GM21529 (cell line): ENCODE data around the gene MCRS1.
A peak's percentile ranks its signal among the peaks of the same experiment; 100 is the strongest.

Experiments used
- ATAC-seq: cut with Tn5 transposase; IDR thresholded peaks from one replicate; pipeline ENCODE4 v1.9.1; 2021; ENCODE audit not compliant: unreplicated experiment

The MCRS1 gene

GRCh38 chr12:49582850-49583249 lies 14.9 kb upstream of the MCRS1 start:
- ATAC-seq: no peak

DNA sequence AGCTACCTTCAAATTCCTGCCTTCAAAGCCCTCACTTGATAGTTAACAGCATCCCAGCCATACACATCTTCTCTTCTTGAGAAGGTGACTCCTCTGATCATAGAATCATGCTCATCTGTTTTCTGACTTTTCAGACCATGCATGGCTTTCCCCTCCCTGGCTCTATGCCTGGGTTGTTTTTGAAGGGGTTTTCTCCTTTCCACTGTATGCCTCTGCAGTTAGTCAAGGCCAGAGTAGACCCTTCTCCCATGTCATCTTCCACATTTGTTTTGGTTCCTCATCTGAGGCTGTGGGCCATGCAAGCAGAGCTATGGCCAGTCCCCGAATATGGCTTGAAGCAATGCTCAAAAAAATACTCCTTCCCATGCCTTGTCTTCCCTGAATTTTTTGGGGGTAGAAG lies 14.3 kb upstream of the MCRS1 start:
- ATAC-seq: no peak

DNA sequence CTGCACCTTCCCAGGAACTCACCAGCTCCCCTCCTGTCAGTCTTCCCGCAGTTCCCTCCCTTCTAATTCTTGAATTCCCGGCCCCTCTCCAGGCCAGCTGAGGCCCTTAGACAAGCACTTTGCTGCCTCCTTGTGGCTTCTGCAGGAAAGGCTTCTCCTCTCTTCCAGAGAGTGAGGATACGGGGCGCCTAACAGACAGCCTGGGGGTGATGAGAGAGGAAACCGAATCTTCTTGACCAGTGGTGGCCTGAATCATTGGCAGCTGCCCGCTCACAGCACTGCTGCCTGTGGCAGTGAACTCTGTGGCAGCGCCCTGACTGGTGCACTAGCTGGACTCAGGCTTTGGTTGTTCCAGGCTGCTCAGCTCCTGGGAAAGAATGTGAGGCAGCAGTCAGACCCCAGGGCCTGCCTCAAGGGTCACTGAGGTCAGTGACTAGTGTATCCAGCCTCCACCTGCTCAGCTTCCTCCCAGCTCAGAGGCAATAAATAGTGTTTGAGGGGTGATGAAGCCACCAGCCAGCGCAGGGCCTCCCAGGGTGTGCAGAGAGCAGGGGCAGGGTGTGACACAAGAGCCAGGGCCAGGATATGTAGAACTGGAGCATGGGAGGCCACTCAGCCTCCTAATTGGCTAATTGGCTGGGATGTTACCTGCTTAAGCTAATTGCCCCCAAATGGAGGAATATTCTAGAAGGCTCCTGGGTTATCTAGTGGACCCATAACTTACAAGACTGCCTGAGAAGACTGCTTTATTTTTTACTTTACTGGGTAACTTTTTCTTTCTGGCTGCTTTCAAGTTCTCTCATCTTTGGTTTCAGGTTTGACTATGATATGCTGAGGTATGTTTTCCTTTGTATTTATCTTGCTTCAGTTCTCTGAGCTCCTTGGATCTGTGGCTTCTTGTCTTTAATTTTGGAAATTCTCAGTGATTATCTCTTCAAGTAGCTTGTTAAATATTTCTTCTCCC lies 12.9 kb upstream of the MCRS1 start:
- ATAC-seq: peak; percentile 56

DNA sequence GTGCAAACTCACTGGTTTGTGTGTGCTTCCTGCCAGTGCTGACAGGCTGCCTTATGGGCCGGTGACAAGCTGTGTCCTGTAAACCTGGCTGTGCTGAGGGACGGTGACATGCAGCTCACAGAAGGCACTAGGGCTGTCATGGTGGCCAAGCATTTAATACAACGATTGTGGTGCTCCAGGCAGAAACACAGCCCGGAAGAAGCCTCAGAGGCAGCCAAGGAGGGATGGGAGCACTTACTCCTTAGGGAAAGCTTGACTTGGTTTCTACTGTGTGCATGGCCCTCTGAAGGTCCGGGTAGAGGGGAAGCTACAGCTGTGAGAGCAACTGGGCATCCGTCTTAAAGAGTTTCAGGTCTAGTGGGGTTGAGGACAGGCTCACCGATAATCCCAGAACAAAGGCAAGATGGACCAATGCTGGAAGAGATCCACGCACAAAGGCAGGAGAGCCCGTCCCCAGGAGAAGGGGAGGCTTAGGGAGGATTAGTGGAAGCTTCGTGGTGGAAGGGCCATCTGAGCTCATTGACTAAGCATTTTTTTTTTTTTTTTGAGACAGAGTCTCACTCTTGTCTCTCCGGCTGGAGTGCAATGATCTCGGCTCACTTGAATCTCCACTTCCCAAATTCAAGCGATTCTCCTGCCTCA lies 10.7 kb upstream of the MCRS1 start:
- ATAC-seq: no peak

DNA sequence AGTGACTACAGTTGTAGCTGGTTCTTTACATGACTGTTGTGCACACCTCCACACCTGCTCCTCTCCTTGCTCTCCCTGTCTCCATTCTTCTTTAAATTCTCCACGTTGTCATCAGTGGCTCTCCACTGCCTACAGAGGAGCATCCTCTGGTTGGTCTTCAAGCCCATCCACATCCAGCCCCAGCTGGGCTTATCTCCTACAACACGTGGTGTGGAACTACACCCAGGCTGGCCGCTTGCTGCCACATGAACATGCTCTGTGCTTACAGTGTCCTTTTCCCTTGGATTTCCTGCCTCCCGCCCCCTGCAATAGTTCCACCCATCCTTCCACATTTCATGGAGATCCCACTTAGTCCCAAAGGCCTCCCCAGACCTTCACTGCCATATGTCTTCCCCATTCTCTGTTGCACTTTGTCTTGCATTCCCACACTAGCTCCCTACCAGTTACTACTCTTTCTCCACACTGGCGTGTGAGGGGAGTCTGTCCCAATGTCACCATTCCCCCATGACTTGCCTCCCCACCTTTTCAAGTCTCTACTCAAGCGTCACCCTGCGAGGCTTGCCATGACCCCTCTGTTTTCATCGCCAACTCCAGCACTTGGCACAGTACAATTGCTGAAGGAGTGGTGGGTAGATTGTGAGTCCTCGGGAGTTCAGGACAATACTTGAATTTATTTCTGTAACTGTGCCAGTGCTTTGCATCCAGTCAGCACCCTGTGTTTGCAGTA lies 9.8 kb upstream of the MCRS1 start:
- ATAC-seq: no peak

GRCh38 chr12:49568442-49569162 lies 660 bp upstream of the MCRS1 start:
- peak; percentile 27 for ATAC-seq

DNA sequence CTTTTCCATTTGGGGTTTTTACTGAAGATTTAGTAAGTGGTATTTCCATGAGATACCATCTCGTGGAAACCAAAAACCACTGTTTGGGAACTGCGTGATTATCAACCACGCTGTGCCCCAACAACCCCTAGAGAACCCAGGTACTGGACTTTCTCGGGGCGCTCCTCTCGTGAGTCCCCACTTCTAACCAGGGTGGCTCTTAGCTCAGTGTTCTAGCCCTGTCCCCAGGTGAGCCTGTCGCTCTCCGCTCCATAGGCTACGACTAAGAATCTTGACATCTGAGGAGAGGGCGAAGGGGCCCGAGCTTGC lies 686 bp downstream of the MCRS1 start:
- ATAC-seq: peak; percentile 15

DNA sequence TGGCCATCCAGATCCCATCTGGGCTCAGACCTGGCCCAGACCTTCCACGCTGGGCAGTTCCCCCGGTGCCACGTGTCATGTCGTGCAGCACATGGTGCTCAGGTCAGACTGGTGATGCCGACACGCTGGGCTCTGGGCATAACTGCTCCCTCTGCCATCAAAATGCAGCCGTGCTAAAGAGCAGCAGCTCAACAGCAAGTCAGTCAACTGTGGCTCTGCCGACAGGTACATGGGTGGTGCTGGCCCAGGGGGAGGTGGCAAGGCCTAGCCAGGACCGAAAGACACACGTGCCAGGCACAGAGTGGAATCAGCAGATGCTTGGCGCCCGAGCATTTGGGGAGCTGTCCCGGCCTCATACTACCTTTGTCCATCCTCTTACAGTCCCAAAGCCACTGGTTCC lies 1.6 kb downstream of the MCRS1 start:
- no peak for ATAC-seq

- ATAC-seq: no peak
Observed at GRCh38 chr12:49565406-49566265, 2.3 kb downstream of the MCRS1 start.

DNA sequence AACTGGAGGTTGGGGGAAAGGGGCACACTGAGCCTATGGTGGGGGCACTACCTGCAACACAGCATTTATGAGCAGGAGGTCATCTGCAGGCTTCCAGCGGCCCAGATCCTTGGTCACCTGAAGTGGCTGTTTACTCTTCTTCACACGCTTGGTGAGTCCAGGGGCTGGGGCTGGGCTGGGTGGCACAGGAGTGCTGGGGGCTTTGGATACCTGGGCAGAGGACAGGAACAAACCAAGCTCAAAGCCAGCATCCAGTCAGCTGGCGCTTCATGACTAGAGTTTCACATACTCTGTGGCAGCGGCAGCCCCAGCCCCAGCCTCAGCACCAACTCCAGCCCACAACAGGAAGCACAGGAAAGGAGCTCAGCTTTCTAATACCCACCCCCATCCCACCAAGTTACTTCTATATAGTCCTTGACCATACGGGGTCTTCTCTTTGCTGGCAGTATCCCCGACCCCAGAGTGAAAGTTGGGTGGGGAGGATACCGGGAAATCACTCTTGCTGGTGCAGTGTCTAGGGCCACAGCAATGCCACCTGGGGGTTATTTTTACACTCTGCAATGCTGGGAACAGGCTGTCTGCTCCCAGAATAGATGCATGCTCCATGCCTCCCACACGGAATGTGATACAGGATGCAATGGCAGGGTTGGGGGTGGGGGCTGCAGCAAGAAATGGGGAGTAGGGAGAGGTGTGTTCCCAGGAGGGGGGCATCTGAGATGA lies 3.1 kb downstream of the MCRS1 start:
- no peak for ATAC-seq

DNA sequence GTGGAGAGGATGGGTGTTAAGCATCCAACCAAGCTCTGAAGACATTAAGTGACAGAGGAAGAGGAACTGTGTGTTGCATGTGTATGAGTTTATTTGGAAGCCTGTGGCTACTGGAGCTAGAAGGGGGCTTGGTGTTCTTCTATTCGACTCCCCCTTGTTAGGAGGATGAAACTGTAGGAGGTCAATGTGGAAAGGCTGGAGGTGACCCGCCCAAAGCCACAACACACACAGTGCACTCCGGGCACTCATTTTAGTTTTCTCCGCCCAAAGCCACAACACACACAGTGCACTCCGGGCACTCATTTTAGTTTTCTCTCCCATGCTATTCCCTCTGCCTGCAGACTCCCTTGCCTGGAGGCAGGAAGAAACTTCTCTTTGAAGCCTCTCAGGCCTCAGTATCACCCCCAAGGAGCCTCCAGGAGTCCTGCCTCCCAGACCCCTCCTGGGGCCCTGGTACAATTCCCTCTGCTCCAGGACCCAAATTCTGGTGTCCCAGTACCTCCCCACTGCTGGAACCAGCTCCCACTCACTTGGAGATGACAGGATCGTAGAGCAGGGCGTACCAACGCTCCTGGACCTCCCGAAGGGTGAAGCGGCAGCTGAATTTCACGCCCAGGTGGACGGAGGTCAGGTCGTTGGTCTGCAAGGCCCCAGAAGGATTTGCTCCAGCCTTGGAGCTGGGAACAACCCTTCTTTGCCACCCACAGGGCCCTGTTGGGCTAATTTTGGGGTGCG lies 3.8 kb downstream of the MCRS1 start:
- ATAC-seq: no peak

GRCh38 chr12:49562831-49563230 lies 5.1 kb downstream of the MCRS1 start:
- ATAC-seq: no peak

DNA sequence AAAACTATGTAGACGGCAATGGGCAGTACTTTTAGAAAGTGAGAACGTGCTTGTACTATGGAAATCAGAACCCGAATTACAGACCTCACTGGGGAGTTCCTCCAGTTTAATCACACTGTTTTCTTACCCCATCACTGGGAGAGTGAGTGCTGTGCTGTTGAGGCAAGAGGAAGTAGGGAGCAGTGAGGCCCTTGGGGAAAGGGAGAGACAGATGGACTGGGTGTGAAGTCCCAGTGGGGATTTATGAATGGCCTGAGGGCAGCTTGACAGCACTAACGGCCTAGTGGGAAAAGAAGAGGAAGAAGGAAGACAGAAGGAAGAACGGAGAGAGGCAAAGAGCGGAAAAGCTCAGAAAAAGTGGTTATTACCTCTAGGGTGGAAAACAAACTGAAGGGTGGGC lies 5.7 kb downstream of the MCRS1 start:
- ATAC-seq: no peak

- no peak for ATAC-seq
Observed at GRCh38 chr12:49560695-49561094, 7.2 kb downstream of the MCRS1 start.

DNA sequence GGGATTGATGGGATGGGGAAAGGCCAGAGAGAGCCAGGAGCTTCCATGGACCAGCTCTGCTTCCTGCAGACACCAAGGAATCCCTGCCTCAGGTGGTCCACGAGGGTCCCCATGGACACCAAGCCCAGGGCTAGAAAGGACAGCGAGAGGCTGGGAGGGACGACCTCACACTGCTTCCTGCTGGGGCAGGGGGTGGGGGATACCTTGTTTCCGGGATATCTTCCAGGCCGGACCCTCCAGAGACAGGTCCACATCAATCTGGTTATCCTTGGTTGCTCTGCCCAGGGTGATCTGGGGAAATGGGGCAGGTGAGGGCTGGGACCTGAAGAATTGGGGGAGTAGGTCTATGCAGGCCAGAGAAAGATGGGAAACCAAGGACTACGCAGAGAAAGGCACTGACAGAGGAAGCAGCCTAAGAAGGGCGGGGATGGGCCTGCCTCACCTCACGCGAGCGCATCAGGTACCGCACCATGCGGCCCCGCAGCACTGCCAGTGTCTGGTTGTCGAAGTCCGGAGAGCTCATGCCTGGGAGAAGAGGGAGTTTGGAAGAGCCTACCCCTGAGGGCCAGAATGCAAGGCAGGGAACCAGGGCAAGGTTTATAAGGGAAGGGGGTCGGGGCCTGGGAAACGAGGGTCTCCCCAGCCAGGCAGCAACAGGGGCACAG lies 8.8 kb downstream of the MCRS1 start:
- no peak for ATAC-seq

- ATAC-seq: no peak
Observed at GRCh38 chr12:49558526-49558925, 9.4 kb downstream of the MCRS1 start.

GRCh38 chr12:49557917-49558215 lies 10.1 kb downstream of the MCRS1 start:
- no peak for ATAC-seq

- no peak for ATAC-seq
Observed at GRCh38 chr12:49557187-49557916, 10.6 kb downstream of the MCRS1 start.
